Liver (tissue), 9 donors: ENCODE measurements around the gene SAMD1. TPM values are rescaled to one million over a fixed set of nuclear protein-coding genes. Genes with fewer than 3 reads are reported as not detected.

ENCODE experiments used
- DNase-seq: peaks from one replicate; pipeline ENCODE4 v3.0.0-alpha.2; 2017; ENCODE audit warnings: low spot score
- H3K27ac ChIP-seq, 2 donors: one replicate each; pipeline ENCODE4 v1.7.0; 2013; ENCODE audit warnings: inconsistent platforms in 2 of 2, low read length in 2 of 2, control low read depth in 1 of 2, low read depth in 1 of 2, mild to moderate bottlenecking in 1 of 2
- H3K27me3 ChIP-seq, 4 donors: one replicate each; pipeline versions ENCODE4 v1.6.1 to v1.7.0; 2013; ENCODE audit warnings: low read length in 3 of 4, inconsistent platforms in 1 of 4, mild to moderate bottlenecking in 1 of 4, moderate library complexity in 1 of 4; ENCODE audit not compliant: control insufficient read depth in 4 of 4, insufficient read depth in 4 of 4
- H3K36me3 ChIP-seq, 4 donors: one replicate each; pipeline versions ENCODE4 v1.6.1 to v1.7.0; 2013; ENCODE audit warnings: low read length in 3 of 4, mild to moderate bottlenecking in 3 of 4, low read depth in 1 of 4, moderate library complexity in 1 of 4; ENCODE audit not compliant: control insufficient read depth in 4 of 4, insufficient read depth in 3 of 4
- H3K4me1 ChIP-seq, 4 donors: one replicate each; pipeline versions ENCODE4 v1.6.1 to v1.7.0; 2013; ENCODE audit warnings: low read length in 3 of 4, mild to moderate bottlenecking in 3 of 4, moderate library complexity in 1 of 4; ENCODE audit not compliant: control insufficient read depth in 4 of 4, insufficient read depth in 4 of 4
- H3K4me3 ChIP-seq, 3 donors: one replicate each; pipeline versions ENCODE4 v1.6.1 to v1.7.0; 2013; ENCODE audit warnings: low read length in 3 of 3, control low read depth in 1 of 3, low read depth in 1 of 3, mild to moderate bottlenecking in 1 of 3
- H3K9ac ChIP-seq, 2 donors: one replicate each; pipeline ENCODE4 v1.7.0; 2013; ENCODE audit warnings: low read length in 2 of 2, mild to moderate bottlenecking in 2 of 2, moderate library complexity in 2 of 2, control low read depth in 1 of 2, low read depth in 1 of 2
- H3K9me3 ChIP-seq, 4 donors: one replicate each; pipeline versions ENCODE4 v1.6.1 to v1.7.0; 2013; ENCODE audit warnings: low read length in 3 of 4; ENCODE audit not compliant: control insufficient read depth in 4 of 4
- EGR1 ChIP-seq, 2 donors: IDR thresholded peaks; 2 replicates each; pipeline ENCODE4 v1.6.1; 2016 to 2018; ENCODE audit warnings: antibody characterized with exemption in 2 of 2, low read depth in 2 of 2
- FOXA1 ChIP-seq: IDR thresholded peaks from 2 replicates; pipeline ENCODE4 v1.6.1; 2016; ENCODE audit warnings: antibody characterized with exemption
- GABPA ChIP-seq, 2 donors: IDR thresholded peaks in 1 of 2; conservative IDR thresholded peaks in 1 of 2; 2 replicates each; pipeline ENCODE4 v1.6.1; 2016; ENCODE audit warnings: antibody characterized with exemption in 2 of 2, mild to moderate bottlenecking in 1 of 2, moderate library complexity in 1 of 2
- HNF4A ChIP-seq, 2 donors: conservative IDR thresholded peaks; 2 replicates each; pipeline ENCODE4 v1.6.1; 2016; ENCODE audit warnings: antibody characterized with exemption in 2 of 2, mild to moderate bottlenecking in 2 of 2
- HNF4G ChIP-seq: IDR thresholded peaks from 2 replicates; pipeline ENCODE4 v1.6.1; 2016; ENCODE audit warnings: antibody characterized with exemption
- JUND ChIP-seq, 2 donors: IDR thresholded peaks; 2 replicates each; pipeline ENCODE4 v1.6.1; 2016; ENCODE audit warnings: antibody characterized with exemption in 2 of 2
- NR2F2 ChIP-seq: IDR thresholded peaks from 2 replicates; pipeline ENCODE4 v1.6.1; 2016; ENCODE audit warnings: antibody characterized with exemption
- RAD21 ChIP-seq, 2 donors: IDR thresholded peaks; 2 replicates each; pipeline ENCODE4 v1.6.1; 2016; ENCODE audit warnings: antibody characterized with exemption in 2 of 2, mild to moderate bottlenecking in 2 of 2
- RXRA ChIP-seq, 2 donors: IDR thresholded peaks; 2 replicates each; pipeline ENCODE4 v1.6.1; 2017 to 2018; ENCODE audit warnings: antibody characterized with exemption in 2 of 2, mild to moderate bottlenecking in 1 of 2
- SP1 ChIP-seq: IDR thresholded peaks from 2 replicates; pipeline ENCODE4 v1.6.1; 2018; ENCODE audit warnings: antibody characterized with exemption, mild to moderate bottlenecking
- TAF1 ChIP-seq: conservative IDR thresholded peaks from 2 replicates; pipeline ENCODE4 v1.6.1; 2016; ENCODE audit warnings: antibody characterized with exemption, mild to moderate bottlenecking
- YY1 ChIP-seq: IDR thresholded peaks from 2 replicates; pipeline ENCODE4 v1.6.1; 2016; ENCODE audit warnings: antibody characterized with exemption, mild to moderate bottlenecking
- WGBS: extraction: QIAGEN DNeasy Blood & Tissue Kit; methylation state at CpG from one replicate; pipeline ENCODE4 v1.1.7; 2013; 5-methylcytosine and 5-hydroxymethylcytosine counted together
- polyA plus RNA-seq, 2 donors: library from polyadenylated mRNA; stranded (reverse) in 1 of 2; unstranded in 1 of 2; fragments of 200-250 nt in 1 of 2; fragments of >200 nt in 1 of 2; fragmentation: Nextera tagmentation in 1 of 2; extraction: Ambion mirVana in 1 of 2; gene quantifications; one replicate each; pipeline versions ENCODE4 v1.2.1 to v1.2.3, GENCODE V29; 2013 to 2015
- total RNA-seq, 2 donors: library from RNA; depleted of rRNA; stranded (reverse); fragments of >200 nt; gene quantifications; one replicate each; pipeline ENCODE4 v1.2.3, GENCODE V29; 2014
- TF ChIP-seq, protein P1 (sequence below): IDR thresholded peaks from 2 replicates; pipeline ENCODE4 v1.6.1; 2016; ENCODE audit warnings: antibody characterized with exemption
- TF ChIP-seq, protein P2 (sequence below): IDR thresholded peaks from 2 replicates; pipeline ENCODE4 v1.6.1; 2016; ENCODE audit warnings: antibody characterized with exemption
- TF ChIP-seq, protein P3 (sequence below): fragments of 150-350 bp; IDR thresholded peaks from 2 replicates; pipeline ENCODE4 v1.5.1; 2017; ENCODE audit warnings: improper control_type of control experiment, low read depth, low read length; ENCODE audit not compliant: missing input control
- TF ChIP-seq, protein P4 (sequence below): IDR thresholded peaks from 2 replicates; pipeline ENCODE4 v1.6.1; 2016; ENCODE audit warnings: antibody characterized with exemption
- TF ChIP-seq, protein P5 (sequence below): IDR thresholded peaks from 2 replicates; pipeline ENCODE4 v1.6.1; 2016; ENCODE audit warnings: antibody characterized with exemption, mild to moderate bottlenecking
- donor health status: healthy.
- donor health status: healthy.
- donor health status: healthy.
- donor health status: healthy.
- donor health status: healthy.

SAMD1 gene
- total and polyA plus RNA-seq, 4 donors = 2.1 to 33.0 (median 9.0) TPM

DNA sequence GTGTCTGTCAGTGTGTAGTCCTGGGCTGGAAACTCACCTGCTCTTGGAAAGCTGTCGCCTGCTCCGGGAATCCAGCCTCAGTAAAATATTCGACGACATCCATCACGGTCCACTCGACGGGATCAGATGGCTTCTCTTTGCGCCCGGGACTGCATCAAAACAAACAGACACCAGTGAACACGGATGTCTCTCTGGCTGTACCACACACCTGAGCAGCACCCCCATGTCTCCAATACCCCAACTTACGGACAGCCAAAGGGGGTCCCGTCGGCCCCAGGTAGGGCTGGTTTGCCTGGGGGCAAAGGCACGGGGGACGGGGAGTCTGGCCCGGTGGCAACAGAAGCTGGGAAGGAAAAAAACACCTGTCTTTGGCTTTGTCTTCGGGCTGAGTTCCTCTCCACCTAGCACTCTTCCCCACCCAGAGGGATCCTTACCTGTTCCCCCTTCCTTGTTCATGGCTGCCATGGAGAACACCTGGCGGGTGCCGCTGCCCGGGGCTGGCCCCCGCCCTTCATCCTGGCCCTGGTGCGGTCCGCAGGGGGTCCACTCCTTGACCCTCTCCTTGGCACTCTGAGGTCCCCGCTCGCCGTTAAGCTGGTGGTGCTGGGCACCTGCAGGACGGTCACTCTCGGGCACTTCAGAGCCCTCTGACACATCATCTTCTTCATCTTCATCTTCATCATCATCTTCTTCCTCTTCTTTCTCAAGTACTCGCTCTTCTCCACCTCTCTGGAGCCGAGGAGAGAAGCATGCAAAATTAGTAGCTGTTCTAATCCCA lies 1.7 kb downstream of the SAMD1 start (continued):
- TF ChIP-seq, protein P1, sequence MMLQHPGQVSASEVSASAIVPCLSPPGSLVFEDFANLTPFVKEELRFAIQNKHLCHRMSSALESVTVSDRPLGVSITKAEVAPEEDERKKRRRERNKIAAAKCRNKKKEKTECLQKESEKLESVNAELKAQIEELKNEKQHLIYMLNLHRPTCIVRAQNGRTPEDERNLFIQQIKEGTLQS = no peak
- TF ChIP-seq SP1 (no peak), YY1 (no peak), EGR1 (IDR thresholded peaks at IDR 0.05; ENCODE audit: low read depth in 2 of 2) (no peak), HNF4A (conservative IDR thresholded peaks at IDR 0.05) (no peak)
- TF ChIP-seq, protein P2, sequence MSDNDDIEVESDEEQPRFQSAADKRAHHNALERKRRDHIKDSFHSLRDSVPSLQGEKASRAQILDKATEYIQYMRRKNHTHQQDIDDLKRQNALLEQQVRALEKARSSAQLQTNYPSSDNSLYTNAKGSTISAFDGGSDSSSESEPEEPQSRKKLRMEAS = no peak

DNA sequence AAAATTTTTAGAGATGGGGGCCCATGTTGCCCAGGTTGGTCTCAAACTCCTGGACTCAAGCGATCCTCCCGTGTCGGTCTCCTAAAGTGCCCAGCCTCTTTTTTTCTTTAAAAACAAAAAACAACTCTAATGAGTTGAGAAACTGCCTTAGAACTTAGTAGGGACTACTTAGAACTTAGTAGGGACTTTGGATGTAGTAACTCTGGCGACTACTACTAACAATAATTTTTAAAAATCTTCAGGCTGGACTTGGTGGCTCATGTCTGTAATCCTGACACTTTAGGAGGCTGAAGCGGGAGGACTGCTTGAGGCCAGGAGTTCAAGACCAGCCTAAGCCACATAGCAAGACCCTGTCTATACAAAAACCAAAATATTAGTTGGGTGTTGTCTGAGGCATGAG lies 4.5 kb downstream of the SAMD1 start:
- WGBS = 77% methylated on average over 5 of the region's 5 CpGs

More for the DNA sequence above, 4.5 kb downstream of the SAMD1 start:
- H3K27ac ChIP-seq = no peak overlapping the region
- no peaks in the 10 kb centered on the region for H3K27me3 ChIP-seq
- no peak for DNase-seq
- peaks cover 0 to 3% (median under 1%) of the 10 kb centered on the region in 4 donors for H3K36me3 ChIP-seq
- H3K4me3 ChIP-seq = no peak overlapping the region
- TF ChIP-seq, protein P3, sequence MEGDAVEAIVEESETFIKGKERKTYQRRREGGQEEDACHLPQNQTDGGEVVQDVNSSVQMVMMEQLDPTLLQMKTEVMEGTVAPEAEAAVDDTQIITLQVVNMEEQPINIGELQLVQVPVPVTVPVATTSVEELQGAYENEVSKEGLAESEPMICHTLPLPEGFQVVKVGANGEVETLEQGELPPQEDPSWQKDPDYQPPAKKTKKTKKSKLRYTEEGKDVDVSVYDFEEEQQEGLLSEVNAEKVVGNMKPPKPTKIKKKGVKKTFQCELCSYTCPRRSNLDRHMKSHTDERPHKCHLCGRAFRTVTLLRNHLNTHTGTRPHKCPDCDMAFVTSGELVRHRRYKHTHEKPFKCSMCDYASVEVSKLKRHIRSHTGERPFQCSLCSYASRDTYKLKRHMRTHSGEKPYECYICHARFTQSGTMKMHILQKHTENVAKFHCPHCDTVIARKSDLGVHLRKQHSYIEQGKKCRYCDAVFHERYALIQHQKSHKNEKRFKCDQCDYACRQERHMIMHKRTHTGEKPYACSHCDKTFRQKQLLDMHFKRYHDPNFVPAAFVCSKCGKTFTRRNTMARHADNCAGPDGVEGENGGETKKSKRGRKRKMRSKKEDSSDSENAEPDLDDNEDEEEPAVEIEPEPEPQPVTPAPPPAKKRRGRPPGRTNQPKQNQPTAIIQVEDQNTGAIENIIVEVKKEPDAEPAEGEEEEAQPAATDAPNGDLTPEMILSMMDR = no peak
- TF ChIP-seq, protein P4, sequence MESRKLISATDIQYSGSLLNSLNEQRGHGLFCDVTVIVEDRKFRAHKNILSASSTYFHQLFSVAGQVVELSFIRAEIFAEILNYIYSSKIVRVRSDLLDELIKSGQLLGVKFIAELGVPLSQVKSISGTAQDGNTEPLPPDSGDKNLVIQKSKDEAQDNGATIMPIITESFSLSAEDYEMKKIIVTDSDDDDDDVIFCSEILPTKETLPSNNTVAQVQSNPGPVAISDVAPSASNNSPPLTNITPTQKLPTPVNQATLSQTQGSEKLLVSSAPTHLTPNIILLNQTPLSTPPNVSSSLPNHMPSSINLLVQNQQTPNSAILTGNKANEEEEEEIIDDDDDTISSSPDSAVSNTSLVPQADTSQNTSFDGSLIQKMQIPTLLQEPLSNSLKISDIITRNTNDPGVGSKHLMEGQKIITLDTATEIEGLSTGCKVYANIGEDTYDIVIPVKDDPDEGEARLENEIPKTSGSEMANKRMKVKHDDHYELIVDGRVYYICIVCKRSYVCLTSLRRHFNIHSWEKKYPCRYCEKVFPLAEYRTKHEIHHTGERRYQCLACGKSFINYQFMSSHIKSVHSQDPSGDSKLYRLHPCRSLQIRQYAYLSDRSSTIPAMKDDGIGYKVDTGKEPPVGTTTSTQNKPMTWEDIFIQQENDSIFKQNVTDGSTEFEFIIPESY = no peak
- TF ChIP-seq, protein P5, sequence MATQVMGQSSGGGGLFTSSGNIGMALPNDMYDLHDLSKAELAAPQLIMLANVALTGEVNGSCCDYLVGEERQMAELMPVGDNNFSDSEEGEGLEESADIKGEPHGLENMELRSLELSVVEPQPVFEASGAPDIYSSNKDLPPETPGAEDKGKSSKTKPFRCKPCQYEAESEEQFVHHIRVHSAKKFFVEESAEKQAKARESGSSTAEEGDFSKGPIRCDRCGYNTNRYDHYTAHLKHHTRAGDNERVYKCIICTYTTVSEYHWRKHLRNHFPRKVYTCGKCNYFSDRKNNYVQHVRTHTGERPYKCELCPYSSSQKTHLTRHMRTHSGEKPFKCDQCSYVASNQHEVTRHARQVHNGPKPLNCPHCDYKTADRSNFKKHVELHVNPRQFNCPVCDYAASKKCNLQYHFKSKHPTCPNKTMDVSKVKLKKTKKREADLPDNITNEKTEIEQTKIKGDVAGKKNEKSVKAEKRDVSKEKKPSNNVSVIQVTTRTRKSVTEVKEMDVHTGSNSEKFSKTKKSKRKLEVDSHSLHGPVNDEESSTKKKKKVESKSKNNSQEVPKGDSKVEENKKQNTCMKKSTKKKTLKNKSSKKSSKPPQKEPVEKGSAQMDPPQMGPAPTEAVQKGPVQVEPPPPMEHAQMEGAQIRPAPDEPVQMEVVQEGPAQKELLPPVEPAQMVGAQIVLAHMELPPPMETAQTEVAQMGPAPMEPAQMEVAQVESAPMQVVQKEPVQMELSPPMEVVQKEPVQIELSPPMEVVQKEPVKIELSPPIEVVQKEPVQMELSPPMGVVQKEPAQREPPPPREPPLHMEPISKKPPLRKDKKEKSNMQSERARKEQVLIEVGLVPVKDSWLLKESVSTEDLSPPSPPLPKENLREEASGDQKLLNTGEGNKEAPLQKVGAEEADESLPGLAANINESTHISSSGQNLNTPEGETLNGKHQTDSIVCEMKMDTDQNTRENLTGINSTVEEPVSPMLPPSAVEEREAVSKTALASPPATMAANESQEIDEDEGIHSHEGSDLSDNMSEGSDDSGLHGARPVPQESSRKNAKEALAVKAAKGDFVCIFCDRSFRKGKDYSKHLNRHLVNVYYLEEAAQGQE = no peak
- TF ChIP-seq TAF1 = no peak
- TF ChIP-seq YY1 = no peak
- TF ChIP-seq GABPA (IDR thresholded peaks at IDR 0.05 in 1 of 2, conservative IDR thresholded peaks at IDR 0.05 in 1 of 2) = no peak
- TF ChIP-seq HNF4G = no peak
- TF ChIP-seq EGR1 (IDR thresholded peaks at IDR 0.05; ENCODE audit: low read depth in 2 of 2) = no peak
- no peak for TF ChIP-seq JUND (IDR thresholded peaks at IDR 0.05)
- no peak for TF ChIP-seq RXRA (IDR thresholded peaks at IDR 0.05)
- TF ChIP-seq RAD21 (IDR thresholded peaks at IDR 0.05) = no peak
- TF ChIP-seq NR2F2 = no peak
- TF ChIP-seq FOXA1 = no peak
- H3K4me1 ChIP-seq = peaks cover 5 to 30% (median 13%) of the 10 kb centered on the region in 4 donors
- no peaks in the 10 kb centered on the region for H3K9me3 ChIP-seq
- H3K9ac ChIP-seq = no peak overlapping the region
